GM12872 (cell line): ENCODE results near the gene ITSN1.

ENCODE experiments used
- TF ChIP-seq, protein P1 (sequence below): IDR thresholded peaks from 3 replicates; pipeline ENCODE4 v1.5.1; 2011; ENCODE audit warnings: low read depth, mild to moderate bottlenecking, low read length, moderate library complexity; ENCODE audit not compliant: insufficient read depth

ITSN1 gene

DNA sequence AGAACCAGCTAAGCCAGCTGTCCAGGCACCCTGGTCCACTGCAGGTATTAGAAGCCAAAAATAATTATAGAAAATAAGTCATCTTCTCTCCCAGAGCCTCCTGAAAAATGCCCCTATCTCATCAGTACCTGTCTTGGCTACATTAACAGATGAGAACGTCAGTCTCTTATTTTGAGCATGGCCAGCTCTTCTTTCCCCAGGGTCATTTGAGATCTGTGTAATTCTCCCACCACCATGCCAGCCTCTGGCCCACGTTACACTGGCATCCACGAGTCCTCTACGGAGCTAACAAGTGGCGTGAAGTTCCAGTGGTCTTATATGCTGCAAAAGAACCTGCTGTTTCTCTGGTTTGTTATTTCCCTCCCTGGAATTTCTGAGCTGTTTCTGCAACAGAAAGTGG, 155.3 kb downstream of the ITSN1 start:
- TF ChIP-seq, protein P1, sequence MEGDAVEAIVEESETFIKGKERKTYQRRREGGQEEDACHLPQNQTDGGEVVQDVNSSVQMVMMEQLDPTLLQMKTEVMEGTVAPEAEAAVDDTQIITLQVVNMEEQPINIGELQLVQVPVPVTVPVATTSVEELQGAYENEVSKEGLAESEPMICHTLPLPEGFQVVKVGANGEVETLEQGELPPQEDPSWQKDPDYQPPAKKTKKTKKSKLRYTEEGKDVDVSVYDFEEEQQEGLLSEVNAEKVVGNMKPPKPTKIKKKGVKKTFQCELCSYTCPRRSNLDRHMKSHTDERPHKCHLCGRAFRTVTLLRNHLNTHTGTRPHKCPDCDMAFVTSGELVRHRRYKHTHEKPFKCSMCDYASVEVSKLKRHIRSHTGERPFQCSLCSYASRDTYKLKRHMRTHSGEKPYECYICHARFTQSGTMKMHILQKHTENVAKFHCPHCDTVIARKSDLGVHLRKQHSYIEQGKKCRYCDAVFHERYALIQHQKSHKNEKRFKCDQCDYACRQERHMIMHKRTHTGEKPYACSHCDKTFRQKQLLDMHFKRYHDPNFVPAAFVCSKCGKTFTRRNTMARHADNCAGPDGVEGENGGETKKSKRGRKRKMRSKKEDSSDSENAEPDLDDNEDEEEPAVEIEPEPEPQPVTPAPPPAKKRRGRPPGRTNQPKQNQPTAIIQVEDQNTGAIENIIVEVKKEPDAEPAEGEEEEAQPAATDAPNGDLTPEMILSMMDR: no peak

DNA sequence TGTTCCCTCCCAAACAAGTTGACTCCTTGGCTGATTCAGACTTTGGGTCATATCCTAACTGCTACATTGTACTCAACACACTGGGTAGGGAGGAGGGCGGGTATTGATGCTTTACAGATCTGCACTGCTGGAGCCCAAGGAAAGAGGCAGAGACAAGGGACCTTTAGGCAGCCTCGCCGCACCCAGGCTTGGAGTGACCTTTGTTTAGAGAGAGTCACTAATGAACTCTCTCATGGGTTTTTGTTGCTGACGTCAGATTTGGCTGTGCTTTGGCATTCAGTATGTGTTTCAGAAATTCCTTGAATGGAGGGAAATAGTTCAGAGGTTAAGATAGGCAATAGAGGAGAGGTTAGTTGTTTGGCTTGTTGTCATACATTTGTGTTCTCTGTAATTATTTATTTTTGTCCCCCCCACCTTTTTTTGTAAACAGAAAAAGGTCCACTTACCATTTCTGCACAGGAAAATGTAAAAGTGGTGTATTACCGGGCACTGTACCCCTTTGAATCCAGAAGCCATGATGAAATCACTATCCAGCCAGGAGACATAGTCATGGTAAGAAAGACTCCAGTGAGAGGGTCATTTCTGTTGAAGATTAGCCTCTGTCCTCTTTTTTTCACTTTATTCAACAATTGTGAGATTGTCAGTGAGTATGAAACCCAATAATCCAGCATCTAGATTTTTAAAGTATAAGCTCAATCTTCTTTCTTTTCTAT, 157.2 kb downstream of the ITSN1 start:
- TF ChIP-seq, protein P1: no peak

DNA sequence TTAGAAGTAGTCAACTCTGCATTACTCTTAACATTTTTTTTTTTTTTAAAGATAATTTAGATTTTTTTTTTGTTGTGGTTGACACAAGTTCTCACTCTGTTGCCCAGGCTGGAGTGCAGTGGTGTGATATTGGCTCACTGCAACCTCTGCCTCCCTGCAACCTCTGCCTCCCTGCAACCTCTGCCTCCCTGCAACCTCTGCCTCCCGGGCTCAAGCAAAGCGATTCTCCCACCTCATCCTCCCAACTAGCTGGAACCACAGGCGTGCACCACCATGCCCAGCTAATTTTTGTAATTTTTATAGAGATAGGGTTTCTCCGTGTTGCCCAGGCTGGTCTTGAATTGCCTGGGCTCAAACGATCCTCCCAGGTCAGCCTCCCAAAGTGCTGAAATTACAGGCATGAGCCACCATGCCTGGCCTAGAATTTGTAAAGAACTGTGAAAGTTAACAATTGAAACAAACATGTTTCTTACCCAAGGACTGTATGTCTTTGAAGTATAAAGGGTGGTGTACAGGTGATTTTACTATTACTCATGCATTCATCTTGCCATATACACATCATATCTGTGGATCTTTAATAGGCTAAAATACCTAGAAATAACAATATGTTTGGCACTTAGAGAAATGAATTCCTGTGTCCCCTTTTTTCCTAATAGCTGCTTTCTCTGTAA, 158.6 kb downstream of the ITSN1 start:
- TF ChIP-seq, protein P1: no peak

DNA sequence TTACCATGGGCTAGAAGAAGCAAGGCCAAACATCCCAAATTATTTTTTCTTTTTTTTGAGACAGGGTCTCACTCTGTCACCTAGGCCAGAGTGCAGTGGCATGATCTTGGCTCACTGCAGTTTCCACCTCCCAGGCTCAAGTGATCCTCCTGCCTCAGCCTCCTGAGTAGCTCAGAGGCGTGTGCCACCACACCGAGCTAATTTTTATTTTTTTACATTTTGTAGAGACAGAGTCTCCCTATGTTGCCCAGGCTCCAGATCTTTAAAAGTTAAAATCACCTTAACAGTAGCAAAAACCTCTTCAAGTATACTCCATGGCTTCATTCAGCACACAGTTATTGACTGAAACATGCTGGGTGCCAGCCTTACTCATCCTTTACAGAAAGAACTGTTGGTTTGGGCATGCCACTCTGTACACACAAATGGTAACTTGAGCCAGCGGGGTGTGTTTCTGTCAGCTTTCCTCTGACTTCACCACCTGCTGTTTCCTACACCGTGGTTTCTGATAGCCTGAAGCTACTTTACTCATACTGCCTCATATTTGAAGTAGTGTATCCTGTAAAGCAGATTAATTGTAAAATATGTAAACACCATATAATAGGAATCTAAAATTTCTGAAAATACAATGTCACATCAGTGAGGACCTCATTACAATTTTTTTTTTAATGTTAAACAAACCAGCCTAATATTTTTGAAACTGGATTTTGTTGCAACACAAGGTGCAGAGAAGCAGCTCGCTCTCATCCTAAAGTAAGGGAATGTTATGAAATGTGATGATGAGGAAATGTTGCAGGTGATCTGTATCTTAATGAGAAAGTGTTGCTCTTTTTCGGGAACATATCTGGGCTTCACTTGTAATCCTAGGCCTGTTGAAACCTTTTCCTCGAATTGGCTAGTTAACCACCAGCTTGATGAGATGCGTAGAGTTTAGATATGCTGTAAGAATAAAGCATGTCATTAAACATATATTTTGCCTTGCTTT, 159.4 kb downstream of the ITSN1 start:
- TF ChIP-seq, protein P1: no peak

DNA sequence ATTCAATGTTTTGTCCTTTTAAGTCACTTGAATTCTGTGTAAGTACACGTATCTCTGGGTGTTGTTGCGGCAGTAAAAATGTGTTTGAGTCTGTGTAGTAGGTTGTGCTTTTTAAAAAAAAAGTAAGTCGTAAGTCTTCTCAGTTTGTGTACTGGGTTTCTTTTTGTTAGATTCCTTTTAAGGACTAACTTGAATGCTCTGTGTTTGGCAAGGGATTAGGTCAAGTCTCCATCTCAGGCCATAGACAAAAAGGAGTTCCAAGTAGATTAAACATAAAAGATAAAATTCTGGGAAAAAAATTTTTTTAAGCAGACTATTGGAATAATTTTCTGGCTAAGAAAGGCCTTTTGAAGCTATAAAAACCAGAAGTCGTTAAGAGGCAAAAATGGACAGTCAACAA, 160.2 kb downstream of the ITSN1 start:
- TF ChIP-seq, protein P1: no peak

DNA sequence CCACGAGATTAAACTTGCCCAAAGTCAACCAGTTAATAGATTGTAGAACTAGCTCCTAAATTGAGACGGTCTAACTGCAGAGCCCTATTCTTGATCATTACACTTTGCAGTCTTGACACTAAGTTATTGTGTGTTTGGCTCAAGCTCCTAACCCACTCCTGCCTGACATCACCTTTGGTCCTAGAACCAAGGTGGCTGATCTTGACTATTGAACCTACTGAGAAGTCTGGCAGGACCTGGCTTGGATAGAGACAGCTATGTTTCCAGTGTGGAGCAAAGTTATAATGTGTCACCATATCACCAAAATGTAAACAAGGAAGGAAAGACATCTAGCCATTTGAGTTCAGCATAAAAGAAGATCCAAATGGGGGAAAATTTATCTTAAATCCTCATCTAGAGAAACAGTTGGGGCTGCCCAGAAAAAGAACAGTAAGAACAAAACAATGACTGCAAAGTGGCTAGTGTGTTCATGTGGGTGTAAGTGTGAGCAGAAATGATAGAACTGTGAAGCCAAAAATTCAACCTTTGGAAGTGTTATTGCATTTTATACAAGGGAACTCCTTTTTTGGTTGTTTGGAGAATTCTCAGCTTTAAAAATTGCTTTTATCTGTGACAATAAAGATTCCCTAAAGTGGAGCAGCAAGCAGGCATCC, 166.5 kb downstream of the ITSN1 start:
- TF ChIP-seq, protein P1: no peak

DNA sequence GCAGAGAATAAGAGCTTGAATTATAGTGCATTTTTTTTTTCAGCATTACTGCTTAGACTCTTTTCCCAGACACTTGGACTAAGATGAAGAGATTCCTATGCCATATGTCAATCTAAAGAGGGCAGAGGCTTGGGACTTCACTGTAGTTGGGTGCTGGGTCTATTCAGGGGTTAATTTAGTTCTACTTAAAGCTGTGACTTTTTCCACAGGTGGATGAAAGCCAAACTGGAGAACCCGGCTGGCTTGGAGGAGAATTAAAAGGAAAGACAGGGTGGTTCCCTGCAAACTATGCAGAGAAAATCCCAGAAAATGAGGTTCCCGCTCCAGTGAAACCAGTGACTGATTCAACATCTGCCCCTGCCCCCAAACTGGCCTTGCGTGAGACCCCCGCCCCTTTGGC, 168.5 kb downstream of the ITSN1 start:
- TF ChIP-seq, protein P1: no peak
